COLO668 (cell line): ENCODE data around the gene TOR1A.
"Not testable (repeated sequence)": the region's sequence is repeated elsewhere in the genome, so short reads cannot be mapped to it uniquely, and the experiment has no call there.

Source experiments
- DNase-seq: peaks from one replicate; lab custom pipeline; 2025; ENCODE audit not compliant: unreplicated experiment; lab: John Stamatoyannopoulos, UW

Gene TOR1A

DNA sequence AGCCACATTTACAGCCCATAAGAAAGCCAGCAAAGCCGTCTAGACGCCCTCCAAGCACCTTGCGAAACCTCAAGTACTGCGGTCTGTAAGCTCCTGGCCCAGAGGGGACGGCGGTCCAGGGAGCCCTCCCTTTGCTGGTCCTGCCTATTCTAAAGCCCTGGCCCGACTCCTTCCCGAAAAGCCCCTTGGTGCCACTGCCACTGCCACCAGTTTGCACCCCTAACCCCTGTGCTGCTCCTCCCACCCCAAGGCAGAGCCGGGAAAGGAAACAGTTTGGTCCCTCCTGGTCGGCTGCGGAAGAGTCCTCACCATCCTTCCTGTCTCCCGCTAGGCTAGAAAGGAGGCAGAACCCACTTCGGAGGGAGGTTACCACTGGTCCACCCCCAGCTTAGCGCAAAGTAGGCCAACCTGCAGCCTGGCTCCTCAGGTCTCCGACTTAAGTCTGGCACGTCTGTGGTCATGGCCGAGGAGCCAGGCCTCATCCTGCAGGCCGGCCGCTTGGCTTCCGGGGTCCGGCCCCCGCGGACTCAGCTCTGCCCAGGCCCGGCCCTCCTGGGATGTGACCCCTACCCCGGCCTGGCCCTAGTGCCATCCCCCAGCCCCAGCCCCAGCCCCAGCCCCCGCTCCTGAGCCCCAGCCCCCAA, 916 bp downstream of the TOR1A start:
- peak; percentile 12 for DNase-seq

DNA sequence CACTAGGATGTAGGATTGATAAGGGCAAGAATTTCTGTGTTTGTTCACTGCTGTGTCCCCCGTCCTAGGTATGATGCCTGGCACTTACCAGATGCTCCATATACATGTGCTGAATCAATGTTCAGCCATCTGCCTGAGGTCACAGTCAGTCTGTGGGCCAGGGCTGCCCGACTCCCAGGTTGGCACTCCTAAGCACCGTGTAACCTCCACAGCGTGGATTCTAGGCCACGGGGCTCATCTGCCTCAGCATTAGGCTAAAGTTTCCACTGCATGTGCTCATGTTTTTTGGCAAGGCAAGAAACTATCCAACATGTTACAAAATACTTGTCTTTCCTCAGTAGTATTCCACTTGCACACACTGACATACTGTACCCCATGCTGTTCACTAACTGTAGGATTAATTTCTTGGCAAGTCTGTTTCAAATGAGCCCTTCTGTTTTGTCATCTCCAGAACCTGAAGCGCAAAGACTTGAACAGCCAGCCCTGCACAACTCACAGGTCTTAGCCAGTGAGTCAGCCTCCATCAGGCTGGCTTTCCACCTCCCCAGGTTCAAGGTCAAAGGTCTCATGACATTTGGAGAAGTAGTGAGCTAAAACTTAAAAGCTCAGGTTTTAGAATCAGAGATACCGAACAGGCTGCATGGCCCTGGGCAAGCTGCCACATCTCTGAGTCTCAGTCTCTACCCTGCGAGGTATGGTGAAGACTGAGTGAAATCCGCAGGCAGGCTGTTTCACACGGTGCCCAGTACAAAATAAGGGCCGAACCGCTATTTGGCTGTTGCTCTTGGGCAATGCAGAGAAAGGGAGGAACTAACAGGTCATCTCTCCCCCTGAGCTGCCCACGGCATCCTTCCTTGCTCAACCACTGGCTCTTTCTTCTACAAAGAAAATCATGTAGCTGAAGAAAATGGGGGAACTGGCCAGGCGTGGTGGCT, 7.2 kb downstream of the TOR1A start:
- no peak for DNase-seq

DNA sequence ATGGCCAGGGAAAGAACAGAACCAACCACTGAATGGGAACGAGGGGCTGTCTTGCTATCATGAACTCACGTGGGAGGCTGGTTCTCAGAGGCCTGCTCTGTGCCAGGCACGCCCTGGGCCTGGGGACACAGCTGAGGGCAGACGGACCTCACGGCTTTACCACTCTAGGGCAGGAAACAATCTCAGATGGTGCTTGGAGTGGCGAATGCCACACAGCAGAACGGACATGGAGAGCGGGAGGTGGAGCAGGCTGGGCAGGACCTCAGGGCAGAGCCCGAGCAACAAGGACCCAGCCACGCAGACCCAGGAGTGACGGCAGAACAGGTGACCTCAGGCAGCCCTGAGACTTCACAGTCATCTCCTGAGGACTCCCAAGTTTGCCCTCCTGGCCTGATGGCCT, 8.7 kb downstream of the TOR1A start:
- DNase-seq, result no peak

DNA sequence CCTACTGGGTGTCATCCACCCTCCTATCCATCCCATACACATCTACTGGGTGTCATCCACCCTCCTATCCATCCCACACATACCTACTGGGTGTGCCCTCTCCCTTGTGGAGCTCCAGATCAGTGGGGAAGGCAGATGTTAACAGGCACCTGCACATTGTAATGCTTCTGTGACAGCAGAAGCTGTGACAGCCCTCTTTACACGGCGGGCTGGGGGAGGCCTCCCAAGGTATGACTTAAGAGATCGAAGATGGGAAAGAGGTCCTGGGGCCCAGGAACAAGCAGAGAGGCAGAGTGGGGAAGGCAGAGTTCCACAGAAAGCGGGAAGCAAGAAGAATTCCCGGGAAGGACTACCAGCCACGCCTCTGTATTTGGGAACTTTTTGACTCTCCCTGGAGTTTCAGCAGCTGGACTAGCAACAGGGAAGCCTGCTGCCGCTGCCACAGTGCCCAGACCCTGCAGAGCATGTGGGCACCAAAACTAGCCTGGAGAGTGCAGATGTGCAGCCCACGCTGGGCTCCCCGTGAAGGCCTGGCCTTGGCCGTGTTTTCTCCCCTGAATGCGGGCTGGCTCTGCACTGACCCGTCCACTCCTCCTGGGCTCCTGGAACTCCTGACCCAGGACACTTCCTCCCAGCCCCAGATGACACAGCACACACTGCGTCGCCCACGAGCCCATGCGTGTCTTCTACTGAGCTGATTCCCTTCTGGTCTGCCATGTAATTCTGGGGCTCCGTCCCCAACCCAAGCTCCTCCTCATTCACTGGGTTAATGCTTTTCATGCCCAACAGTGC, 9.3 kb downstream of the TOR1A start:
- DNase-seq, result no peak

DNA sequence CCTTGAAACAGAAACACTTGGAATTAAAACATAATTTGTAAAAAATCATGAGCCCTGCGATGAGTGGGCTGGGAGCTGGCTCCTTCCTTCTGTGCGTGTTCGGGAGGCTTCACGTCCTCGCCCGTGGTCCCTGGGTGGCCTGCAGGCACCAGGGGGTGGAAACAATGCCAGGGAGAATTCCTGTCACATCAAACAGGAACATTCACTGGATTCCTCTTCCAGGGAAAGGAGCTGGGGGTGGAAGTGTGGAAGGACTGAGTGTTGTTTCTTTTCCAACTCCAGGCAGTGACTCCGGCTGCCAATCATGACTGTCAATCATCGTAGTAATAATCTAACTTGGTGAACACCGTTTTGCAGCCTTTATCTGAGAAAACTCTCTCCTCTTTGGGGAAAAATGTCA, 10.3 kb downstream of the TOR1A start:
- no peak for DNase-seq

DNA sequence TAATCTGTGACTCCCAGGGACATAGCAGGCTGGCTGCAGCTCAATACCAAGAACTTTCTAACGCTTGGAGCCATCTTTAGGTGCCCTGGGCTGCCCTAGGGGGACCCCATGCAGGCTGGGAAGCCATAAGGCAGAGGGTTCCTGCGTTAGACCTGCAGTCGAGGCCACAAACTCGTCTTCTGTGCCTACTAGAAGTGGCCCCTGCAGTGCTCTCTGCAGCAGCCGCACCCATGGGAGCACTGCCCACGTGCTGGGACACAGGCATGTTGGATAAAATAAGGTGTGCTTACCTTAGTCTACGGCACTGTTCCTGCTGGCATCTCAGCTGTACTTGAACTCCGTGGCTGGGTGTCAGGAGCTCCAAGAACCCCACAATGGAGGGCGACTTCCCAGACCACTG, 11.6 kb downstream of the TOR1A start:
- no peak for DNase-seq

DNA sequence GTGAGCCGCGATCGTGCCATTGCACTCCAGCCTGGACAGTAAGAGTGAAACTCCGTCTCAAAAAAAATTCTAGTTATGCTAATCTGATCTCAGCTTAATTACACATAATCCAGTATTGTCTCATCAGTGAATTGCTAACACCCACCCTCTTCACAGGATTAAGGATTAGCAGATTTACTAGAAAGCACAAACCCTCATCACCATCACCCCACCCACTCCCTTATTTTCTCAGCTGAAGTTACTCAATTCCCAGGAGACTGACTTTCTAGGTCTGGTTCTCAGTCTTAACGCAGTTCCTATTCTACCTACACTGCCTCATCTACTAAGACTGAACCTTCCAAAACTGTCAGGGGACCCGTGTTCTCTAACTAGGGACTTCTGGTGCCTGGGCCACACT, 12.0 kb downstream of the TOR1A start:
- no peak for DNase-seq

DNA sequence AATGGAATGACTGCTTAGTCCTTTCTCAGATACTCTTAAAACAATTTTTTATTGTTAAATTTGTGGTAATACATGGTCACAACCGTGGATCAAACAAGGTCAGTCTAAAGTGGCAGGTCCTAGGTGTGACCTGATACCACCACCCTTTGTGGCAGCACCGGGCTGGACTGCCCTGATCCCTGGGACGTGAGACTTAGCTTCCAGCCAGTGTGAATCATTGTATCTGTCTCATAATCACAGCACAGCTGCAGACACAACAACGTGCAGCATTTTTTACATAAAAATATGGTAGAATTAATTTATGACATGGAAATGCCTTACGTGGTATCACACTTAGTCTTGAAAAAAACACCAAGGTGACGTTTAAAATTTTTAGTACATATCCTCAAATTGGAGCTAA, 13.1 kb downstream of the TOR1A start:
- no peak for DNase-seq

DNA sequence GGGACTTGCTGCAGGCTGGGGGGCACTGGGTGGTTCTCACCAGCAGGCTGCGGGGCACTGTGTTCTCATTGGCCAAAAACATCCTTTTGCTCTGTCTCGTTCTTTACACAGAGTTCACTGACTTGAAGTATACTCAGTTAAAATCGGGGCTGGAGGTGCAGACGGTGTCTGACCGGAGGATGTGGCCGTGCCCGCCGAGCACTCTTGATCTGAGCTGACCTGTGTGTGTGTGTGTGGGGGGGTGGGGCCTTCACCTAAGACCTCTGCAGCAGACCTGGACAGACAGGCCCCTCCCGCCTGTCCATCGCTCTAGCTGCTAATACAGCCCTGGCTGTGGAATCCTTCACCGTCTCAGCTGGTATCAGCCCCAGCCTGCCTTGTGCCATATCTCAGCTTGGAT, 13.8 kb downstream of the TOR1A start:
- no peak for DNase-seq

DNA sequence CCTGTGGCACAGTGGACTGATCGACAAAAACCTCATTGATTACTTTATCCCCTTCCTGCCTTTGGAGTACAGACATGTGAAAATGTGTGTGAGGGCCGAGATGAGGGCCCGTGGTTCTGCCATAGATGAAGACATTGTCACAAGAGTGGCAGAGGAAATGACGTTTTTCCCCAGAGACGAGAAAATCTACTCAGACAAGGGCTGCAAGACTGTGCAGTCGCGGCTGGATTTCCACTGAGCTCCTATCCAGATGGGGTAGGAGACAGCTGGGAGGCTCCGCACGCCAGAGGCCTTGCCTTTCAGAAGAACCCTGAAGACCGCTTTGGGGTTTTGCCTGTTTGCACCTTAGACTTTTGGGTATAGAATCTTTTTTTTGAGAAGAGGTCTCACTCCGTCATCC, 14.6 kb downstream of the TOR1A start:
- DNase-seq, result no peak

DNA sequence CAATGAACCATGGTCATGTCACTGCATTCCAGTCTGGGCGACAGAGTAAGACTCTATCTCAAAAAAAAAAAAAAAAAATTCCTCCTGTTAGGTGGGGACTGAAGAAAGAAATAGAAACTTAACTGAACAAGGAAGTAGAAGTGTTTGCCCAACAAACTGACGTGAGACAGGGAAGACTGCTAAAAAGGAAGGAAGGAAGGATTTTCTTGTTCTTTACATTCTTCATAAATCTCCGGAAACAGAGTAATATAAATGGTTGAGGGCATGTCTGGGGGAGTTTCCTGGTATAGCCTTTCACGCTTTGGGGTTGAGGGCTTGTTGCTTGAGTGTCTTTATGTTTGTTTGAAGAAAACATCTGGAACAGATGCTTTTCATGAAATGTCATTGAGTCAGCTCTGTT, 17.9 kb downstream of the TOR1A start:
- no peak for DNase-seq

DNA sequence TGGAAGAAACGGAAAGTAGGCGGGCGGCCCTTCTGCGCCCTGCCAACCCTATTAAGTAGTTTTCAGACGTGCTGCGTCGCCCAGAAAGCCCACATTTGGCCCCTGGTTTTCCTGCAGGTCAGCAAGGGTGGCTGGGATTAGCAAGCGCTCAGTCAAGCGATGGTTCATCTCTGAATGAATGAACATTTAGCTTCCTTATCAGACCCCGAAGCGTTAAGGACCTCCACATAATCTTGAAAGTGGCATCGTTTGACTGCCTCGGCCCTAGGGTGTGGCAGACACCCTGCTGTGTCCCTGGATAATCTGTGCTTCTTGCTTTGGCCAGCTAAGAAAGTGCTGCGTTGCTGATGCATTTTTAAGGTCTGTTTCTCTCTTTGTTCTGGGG, 20.3 kb downstream of the TOR1A start:
- DNase-seq, result no peak

DNA sequence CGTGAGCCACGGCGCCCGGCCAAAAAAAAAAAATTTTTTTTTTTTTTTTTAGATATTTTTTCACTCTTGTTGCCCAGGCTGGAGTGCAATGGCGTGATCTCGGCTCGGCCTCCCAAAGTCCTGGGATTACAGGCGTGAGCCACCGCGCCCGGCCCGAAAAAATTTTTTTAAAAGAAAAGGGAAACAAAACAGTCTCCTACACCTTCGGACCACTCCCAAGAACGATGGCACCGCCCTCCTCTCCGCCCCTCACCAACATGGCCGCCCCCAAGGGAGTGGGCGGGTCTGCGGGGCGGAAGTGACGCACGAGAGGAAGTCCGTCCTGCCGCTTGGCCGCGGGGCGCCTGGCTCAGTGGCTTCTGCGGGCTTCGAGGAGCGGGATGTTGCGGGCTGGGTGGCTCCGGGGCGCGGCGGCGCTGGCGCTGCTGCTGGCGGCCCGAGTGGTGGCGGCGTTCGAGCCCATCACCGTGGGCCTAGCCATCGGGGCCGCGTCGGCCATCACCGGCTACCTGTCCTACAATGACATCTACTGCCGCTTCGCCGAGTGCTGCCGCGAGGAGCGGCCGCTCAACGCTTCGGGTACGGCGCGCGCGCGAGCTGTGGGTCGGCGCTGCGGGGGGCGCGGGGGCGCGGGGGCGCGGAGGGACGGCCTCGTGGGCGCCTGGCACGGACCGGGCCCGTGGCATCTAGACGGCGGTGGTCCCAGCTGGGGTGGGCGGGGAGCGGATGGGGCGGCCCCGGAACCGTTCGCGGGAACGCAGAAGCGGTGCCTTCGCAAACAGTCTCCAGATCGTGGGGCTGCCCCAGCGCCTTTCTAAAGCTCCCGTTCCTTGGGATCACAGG, 20.9 kb downstream of the TOR1A start, which contains the start of gene TOR1B:
Gene TOR1B (plus strand): TSS at position 352 of the 843 bp plus-strand sequence. CDS start 29 bp downstream, at position 381.
- DNase-seq, result peak; percentile 90

DNA sequence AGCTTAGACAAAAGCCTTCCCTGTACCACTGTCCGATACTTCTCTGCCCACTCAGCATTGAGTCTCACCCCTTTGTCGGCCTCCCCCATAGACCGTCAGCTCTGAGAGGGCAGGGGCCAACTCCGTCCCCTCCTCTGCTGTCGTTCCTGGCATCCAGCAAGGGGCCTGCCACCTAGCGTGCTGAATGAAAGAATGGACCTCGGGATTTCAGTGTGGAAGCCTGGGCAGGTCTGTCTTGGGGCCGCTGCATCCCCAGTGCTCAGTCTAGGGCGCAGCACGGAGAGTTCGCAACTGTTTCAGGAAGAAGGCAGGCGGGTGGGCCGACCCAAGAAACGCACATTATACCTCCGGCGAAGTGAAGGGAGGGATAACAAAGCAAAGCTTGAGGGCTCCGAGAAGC, 22.4 kb downstream of the TOR1A start:
- DNase-seq, result no peak

DNA sequence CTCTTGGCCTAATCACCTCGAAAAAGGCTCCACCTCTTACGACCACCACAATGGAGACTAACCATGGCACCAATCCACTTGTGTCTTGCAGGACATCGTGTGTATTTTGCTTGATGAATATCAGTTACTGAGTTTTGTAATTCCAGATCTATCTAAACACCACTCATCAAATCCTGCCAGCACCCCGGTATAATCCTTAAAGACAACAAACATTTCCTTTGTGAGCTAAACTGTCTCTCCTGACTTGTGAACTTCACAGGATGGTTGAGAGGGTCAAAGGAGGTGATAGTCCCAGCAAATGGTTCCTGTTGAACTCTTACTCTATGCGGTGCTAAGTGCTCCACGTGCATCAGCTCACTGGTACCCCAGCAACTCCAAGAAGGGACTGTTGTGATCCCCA, 25.0 kb downstream of the TOR1A start:
- no peak for DNase-seq

DNA sequence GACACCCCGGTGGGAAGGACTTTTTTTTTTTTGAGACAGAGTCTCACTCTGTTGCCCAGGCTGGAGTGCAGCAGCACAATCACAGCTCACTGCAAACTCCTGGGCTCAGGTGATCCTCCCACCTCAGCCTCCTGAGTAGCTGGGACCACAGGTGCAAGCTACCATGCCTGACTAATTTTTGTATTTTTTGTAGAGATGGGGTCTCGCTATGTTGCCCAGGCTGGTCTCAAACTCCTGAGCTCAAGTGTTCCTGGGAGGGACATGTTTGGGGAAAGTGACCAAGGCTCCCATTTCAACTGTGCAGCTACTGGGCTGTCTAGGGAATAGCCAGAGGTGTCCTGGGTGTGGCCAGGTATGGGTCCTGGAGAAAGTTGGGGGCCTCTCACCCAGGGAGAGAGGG, 27.9 kb downstream of the TOR1A start:
- DNase-seq, result not testable (repeated sequence)

DNA sequence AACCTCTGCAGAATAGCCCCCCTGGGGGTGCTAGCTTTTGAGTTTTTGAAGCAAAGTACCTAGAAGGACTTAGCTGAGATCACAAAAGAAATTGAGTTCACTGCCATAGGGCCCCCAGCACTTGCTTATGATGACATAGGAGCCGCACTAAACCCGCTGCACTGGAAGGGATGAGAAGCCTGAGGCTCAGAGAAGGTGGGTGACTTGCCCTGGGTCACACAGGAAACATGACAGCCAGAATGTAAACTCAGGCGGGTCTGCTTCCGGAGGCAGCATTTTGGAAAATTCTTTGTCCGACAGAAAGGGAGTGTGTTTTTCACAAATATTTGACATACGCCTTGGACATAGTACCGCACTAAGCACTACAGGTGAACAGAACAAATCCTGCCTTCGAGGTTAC, 29.4 kb downstream of the TOR1A start:
- no peak for DNase-seq

DNA sequence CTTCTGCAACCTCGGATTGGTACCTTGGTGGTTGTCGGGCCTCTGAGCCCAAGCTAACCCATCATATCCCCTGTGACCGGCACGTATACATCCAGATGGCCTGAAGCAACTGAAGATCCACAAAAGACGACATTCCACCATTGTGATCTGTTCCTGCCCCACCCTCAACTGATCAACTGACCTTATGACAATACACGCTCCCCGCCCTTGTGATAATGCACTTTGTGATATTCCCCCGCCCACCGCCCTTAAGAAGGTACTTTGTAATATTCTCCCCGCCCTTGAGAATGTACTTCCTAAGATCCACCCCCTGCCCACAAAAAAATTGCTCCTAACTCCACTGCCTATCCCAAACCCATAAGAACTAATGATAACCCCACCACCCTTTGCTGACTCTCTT, 37.5 kb downstream of the TOR1A start:
- DNase-seq, result no peak

DNA sequence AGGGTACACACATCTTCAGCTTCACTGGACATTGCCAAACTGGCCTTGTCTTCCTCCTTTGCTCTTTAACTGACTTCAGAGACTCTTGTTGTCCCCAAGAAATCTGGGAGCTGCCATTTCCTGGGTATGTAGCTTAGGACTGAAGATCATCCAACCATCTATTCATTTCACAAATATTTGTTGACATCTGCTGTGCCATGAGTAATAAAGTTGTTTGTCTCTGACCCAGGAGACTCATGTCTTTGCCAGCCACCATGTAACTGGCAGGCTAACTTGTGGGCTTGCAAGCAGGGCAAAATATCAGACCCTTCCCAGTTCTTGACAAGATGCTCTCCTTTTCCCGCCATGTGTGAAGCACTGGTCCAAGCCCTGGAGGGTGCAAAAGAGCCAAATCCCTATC, 38.1 kb downstream of the TOR1A start:
- DNase-seq, result no peak

DNA sequence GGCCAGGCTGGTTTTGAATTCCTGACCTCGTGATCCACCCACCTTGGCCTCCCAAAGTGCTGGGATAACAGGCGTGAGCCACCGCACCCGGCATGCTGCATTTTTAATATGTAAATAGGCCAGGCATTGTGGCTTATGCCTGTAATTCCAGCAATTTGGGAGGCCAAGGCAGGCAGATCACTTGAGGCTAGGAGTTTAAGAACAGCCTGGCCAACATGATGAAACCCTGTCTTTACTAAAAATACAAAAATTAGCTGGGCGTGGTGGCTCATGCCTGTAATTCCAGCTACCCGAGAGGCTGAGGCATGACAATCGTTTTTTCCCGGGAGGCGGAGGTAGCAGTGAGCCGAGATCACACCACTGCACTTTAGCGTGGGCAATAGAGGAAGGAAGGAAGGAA, 39.0 kb downstream of the TOR1A start:
- DNase-seq, result not testable (repeated sequence)
